SK-N-SH treated with all-trans-retinoic acid at 6 μM for 48 hours (cell line): ENCODE results near the gene ZFYVE27.

Experiments used
- CREB5 ChIP-seq: fragments of 250-450 bp; sonication (Bioruptor Pico); IDR thresholded peaks from 2 replicates; pipeline ENCODE4 v1.5.1; 2020; ENCODE audit warnings: low read depth, mild to moderate bottlenecking, moderate library complexity
- POU6F1 ChIP-seq: fragments of 250-450 bp; sonication (Bioruptor Pico); IDR thresholded peaks from 2 replicates; pipeline ENCODE4 v1.8.0; 2021; ENCODE audit warnings: low read depth, mild to moderate bottlenecking, moderate library complexity, borderline replicate concordance
- ZFP3 ChIP-seq: fragments of 250-450 bp; sonication (Bioruptor Pico); IDR thresholded peaks from 2 replicates; pipeline ENCODE4 v1.5.0; 2020; ENCODE audit warnings: mild to moderate bottlenecking, moderate library complexity
- ZFP30 ChIP-seq: fragments of 450-650 bp; formaldehyde crosslinking; IDR thresholded peaks from 2 replicates; pipeline ENCODE4 v1.5.0; 2022; ENCODE audit warnings: mild to moderate bottlenecking, moderate library complexity
- ZNF565 ChIP-seq: fragments of 450-650 bp; formaldehyde crosslinking; conservative IDR thresholded peaks from 2 replicates; pipeline ENCODE4 v1.5.0; 2020; ENCODE audit warnings: low read depth, mild to moderate bottlenecking, moderate library complexity
- TF ChIP-seq, protein P1 (sequence below): fragments of 250-450 bp; sonication (Bioruptor Pico); IDR thresholded peaks from 2 replicates; pipeline ENCODE4 v1.8.0; 2020; ENCODE audit warnings: mild to moderate bottlenecking, moderate library complexity, borderline replicate concordance

DNA sequence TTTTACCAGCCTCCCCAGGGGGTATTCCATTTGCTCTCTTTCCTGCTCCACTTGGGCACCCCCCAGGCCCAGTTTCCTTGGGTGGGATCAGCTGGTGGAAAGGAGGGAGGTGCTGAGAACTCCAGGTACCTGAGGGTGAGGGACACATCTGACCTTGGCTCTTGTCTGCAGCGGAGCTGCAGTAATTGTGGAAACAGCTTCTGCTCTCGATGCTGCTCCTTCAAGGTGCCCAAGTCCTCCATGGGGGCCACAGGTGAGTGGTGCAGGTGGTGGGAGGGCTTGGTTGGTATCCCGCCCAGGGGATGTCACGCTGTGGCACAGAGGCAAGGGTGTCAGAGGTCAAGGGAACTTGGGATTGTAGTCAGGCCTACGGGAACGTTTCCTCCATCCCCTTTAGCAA, 20.5 kb downstream of the ZFYVE27 start:
- TF ChIP-seq ZFP30 (CRISPR knock-in tag) (no peak), ZFP3 (CRISPR knock-in tag) (no peak), ZNF565 (CRISPR knock-in tag) (no peak), POU6F1 (CRISPR knock-in tag) (no peak), CREB5 (CRISPR knock-in tag) (no peak)
- TF ChIP-seq, protein P1, sequence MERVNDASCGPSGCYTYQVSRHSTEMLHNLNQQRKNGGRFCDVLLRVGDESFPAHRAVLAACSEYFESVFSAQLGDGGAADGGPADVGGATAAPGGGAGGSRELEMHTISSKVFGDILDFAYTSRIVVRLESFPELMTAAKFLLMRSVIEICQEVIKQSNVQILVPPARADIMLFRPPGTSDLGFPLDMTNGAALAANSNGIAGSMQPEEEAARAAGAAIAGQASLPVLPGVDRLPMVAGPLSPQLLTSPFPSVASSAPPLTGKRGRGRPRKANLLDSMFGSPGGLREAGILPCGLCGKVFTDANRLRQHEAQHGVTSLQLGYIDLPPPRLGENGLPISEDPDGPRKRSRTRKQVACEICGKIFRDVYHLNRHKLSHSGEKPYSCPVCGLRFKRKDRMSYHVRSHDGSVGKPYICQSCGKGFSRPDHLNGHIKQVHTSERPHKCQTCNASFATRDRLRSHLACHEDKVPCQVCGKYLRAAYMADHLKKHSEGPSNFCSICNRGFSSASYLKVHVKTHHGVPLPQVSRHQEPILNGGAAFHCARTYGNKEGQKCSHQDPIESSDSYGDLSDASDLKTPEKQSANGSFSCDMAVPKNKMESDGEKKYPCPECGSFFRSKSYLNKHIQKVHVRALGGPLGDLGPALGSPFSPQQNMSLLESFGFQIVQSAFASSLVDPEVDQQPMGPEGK, result no peak
